Epidermal melanocyte (primary cell): ENCODE data around the gene ZSCAN26.
A peak's percentile ranks its signal among the peaks of the same experiment; 100 is the strongest.
"Not testable (repeated sequence)": the region's sequence is repeated elsewhere in the genome, so short reads cannot be mapped to it uniquely, and the experiment has no call there.

ENCODE experiments used
- DNase-seq: peaks from one replicate; pipeline ENCODE4 v3.0.0; 2011; ENCODE audit warnings: low spot score; ENCODE audit not compliant: insufficient read length

ZSCAN26 gene

GRCh38 chr6:28254121-28254519, 12.8 kb upstream of the ZSCAN26 start:
- no peak for DNase-seq

GRCh38 chr6:28257042-28257441, 9.9 kb upstream of the ZSCAN26 start:
- DNase-seq: no peak

GRCh38 chr6:28258877-28259777, 7.8 kb upstream of the ZSCAN26 start, which contains the start of gene NKAPL:
TSS of gene NKAPL (plus strand) at chr6:28259297. CDS start at chr6:28259372, 75 bp downstream.
- peak; percentile 36 for DNase-seq

GRCh38 chr6:28263922-28264321, 3.0 kb upstream of the ZSCAN26 start:
- DNase-seq: no peak

GRCh38 chr6:28264834-28265401, 2.0 kb upstream of the ZSCAN26 start:
- no peak for DNase-seq

- DNase-seq: no peak
These were observed 381 bp upstream of the ZSCAN26 start for GRCh38 chr6:28266563-28266961.

- DNase-seq: no peak
These were observed 734 bp downstream of the ZSCAN26 start for GRCh38 chr6:28267695-28268059.

GRCh38 chr6:28269492-28269891, 2.5 kb downstream of the ZSCAN26 start:
- DNase-seq: no peak

- DNase-seq: no peak
These were observed 7.9 kb downstream of the ZSCAN26 start for GRCh38 chr6:28274888-28275287.

GRCh38 chr6:28277746-28278145, 10.8 kb downstream of the ZSCAN26 start:
- DNase-seq: no peak

- no peak for DNase-seq
These were observed 13.8 kb downstream of the ZSCAN26 start for GRCh38 chr6:28280595-28281287.

- DNase-seq: peak; percentile 28
These were observed 14.5 kb downstream of the ZSCAN26 start, which contains the start of gene PGBD1 for GRCh38 chr6:28281288-28282064. TSS of gene PGBD1 (plus strand) at chr6:28281572. CDS start at chr6:28283814, 2,242 bp downstream.

- DNase-seq: no peak
These were observed 16.0 kb downstream of the ZSCAN26 start for GRCh38 chr6:28282926-28283325.

GRCh38 chr6:28291573-28291972, 24.6 kb downstream of the ZSCAN26 start:
- no peak for DNase-seq

GRCh38 chr6:28295326-28295725, 28.4 kb downstream of the ZSCAN26 start:
- DNase-seq: no peak

- DNase-seq: no peak
These were observed 29.6 kb downstream of the ZSCAN26 start for GRCh38 chr6:28296520-28297060.

GRCh38 chr6:28303570-28303969, 36.6 kb downstream of the ZSCAN26 start:
- DNase-seq: no peak

GRCh38 chr6:28306363-28306762, 39.4 kb downstream of the ZSCAN26 start:
- not testable (repeated sequence) for DNase-seq

- DNase-seq: no peak
These were observed 44.3 kb downstream of the ZSCAN26 start for GRCh38 chr6:28311139-28311823.

- DNase-seq: no peak
These were observed 46.0 kb downstream of the ZSCAN26 start for GRCh38 chr6:28312939-28313338.
